Measurements from ENCODE around the gene GLIPR2.
"Not testable (repeated sequence)": the region's sequence is repeated elsewhere in the genome, so short reads cannot be mapped to it uniquely, and the experiment has no call there.

Gene GLIPR2

DNA sequence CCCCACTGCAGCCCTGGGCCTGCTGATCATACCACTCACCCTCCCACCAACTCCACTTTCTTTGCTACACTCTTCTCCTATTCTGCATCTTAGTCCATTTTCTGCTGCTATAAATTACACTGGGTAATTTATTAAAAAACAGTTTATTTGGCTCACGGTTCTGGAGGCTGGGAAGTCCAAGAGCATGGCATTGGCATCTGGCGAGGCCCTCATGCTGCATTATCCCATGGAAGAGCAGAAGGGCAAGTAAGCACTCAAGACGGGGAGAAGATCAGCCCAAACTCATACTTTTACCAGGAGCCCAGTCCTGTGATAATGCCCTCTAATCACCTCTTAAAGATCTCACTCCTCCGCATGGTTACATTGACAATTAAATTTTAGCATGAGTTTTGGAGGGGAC, 9.4 kb downstream of the GLIPR2 start:
- no peak for DNase-seq

DNA sequence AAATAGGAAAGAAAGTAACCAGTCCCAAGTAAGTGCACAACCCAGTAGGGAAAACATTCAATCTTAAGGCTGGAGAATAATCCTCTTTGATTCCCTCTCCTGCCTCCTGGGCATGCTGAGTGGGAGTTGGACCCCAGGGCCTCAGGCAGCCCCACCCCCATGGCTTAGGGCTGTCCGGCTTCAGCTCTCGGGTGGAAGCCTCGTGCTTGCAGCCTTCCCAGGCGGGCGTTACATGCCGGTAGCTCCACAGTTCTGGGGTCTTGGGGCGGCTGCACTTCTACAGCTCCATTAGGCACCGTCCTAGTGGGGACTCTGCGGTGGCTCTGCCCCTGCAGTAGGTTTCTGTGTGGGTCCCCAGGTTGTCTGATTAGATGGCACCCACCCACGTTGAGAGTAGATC, 10.1 kb downstream of the GLIPR2 start:
- no peak for DNase-seq

DNA sequence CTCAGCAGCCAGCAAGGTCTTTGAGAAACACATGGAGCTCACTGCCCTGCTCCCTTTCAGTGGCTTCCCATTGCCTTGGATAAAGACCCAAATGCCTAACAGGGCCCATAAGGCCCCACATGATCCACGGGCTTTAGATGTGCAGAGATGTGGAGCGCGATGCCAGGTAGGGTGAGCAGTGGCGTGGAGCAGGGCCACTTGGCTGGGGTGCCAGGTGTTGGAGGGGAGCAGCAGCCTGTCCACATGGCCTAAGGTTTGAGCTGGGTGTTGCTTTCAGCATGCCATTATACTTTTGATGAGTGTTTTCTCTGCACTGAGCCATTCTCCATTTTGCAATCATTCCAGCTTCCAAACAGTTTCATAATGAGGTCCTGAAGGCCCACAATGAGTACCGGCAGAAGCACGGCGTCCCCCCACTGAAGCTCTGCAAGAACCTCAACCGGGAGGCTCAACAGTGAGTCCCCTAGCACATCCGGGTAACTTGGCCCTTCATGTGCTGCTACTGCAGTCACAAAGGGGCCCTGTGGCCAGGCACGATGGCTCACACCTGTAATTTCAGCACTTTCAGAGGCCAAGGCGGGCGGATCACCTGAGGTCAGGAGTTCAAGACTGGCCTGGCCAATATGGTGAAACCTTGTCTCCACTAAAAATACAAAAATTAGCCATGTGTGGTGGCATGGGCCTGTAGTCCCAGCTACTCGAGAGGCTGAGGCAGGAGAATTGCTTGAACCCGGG, 11.1 kb downstream of the GLIPR2 start:
- DNase-seq: no peak

DNA sequence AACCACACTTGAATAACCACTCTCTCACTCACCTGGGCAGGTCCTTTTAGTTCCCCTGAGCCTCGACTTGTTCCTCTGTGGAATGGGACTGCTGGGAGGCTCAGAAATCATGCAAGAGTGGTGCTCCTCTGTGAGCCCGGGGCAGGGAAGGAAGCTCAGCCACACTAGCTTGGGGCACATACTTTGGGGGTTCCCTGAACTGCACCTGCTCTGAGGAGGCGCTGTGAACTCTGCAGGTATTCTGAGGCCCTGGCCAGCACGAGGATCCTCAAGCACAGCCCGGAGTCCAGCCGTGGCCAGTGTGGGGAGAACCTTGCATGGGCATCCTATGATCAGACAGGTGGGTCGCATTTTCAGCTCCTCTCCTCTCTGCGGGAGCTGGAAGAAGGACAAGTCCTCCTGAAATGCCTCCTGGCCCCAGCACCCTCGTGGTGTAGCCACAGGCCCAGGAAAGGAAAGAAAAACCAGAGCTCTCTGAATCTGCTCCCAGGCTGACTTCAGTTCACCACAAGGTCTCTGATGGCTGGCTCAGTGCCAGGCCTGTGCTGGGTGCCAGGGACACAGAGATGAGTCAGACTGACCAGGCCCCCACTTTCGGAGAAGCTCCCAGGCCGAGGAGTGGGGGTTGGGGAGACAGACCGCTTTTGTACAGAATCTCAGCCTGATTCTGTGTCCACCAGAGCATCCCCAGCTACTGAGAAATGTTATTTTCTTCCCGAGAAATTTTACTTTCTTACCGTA, 11.9 kb downstream of the GLIPR2 start:
- DNase-seq: no peak

DNA sequence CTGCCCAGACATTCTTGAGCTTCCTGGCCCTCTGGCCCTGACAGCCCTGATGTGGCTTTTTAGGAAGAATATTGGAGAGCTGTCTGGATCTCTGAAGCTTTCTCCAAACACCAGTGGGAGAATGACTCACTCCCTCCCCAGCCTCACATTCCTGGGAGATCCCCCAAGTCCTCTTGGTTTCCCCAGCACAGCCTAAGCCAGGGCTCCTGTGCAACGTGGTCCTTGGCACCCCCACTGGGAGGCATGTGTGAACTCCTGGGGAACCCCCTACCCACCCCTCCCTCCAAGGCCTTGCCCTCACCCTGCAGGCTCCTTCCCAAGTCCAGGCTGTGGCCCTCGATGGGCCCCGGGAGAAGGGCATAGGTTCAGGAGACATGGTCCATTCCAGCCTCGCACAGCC, 12.7 kb downstream of the GLIPR2 start:
- no peak for DNase-seq

DNA sequence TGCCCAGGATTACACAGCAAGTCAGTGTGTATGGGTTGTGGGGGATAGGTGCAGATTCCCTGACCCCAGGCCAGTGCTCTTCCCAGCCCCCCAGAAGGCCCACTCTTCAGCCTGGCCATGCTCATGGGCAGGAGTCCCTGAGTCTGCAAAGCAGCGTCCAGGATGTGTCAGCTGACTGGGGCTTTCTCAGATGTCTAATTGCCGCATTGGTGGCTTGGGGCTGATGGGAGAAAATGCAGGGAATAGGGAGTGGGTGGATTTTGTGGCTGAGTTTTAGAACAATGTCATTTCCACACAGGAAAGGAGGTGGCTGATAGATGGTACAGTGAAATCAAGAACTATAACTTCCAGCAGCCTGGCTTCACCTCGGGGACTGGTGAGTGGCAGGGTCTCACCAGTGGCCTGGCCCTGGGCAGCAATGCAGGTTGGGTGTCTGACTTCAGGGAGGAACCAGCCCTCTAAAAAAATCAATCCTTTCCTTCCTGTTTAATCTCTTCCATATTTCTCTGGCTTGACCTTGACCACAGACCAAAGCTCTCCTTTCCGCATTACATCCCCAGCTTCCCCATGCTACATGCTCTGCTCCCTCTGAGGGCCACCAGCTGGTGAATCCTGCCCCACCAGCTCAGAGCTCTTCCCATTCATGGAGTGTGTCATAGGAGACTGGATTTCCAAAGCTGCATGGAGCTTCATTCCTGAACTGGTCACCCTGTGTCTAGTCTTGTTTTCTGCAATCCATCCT, 14.2 kb downstream of the GLIPR2 start:
- DNase-seq: no peak

DNA sequence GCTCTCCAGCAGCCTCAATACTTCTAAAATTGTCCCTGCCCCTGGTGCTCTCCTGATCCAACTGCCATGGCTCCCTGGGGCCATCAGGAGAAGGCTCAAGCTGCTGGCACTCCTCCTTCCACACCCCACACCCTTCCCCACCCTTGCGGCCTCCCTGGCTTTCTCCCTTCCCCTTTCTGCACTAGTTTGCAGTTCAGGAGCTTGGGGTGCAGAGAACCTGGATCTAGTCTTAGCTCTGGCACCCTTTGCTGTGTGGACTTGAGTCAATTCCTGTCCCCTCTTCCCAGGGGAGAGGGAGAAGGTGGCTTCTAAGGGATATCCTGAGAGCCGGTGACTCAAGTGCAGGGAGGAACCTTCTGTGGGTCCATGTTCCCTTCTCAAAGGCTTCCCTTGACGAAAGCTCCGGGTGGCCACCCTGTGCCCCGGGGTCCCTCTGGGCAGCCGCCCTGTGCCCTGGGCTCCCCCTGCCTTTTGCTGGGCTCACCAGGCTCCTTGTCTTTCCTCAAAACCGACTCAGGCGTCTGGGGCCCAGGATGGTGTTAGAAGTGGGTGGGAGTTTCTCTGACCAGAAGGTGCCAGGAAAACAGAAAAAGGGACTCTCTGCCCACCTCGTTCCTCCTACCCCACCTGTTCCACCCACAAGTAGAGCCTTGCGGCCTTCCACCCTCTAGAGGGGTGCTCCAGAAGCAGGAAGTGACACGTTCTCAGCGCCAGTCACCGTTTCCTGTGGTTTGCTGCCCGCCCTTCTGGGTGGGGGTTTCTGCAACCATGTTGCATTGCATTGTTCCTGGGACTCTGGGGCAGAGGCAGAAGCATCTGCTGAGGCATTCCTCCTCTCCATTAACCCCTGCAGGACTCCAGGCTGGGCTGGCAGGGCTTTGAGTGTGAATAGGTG, 15.0 kb downstream of the GLIPR2 start:
- DNase-seq: no peak

DNA sequence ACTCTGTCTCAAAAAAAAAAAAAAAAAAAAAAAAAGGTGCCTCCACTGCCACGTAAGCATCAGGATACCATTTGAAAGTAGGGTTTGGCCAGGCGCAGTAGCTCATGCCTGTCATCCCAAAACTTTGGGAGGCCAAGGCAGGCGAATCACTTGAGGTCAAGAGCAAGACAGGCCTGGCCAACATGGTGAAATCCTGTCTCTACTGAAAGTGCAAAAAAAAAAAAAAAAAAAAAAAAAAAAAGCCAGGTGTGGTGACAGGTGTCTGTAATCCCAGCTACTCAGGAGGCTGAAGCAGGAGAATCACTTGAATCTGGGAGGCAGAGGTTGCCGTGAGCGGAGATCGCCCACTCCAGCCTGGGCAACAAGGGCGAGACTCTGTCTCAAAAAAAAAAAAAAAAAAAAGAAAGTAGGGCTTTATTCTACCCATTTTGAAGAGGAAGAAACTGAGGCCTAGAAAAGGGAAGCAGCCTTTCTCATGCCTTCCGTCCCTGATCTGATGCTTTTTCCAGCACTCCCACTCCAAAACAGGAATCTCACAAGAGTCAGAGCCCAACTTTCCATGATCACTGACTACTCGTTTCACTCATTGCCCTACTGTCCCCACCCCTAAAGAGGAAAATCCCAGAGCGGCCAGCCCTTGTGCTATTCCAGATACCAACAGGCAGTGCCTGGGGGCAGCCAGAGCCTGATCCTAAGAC, 16.4 kb downstream of the GLIPR2 start:
- no peak for DNase-seq

DNA sequence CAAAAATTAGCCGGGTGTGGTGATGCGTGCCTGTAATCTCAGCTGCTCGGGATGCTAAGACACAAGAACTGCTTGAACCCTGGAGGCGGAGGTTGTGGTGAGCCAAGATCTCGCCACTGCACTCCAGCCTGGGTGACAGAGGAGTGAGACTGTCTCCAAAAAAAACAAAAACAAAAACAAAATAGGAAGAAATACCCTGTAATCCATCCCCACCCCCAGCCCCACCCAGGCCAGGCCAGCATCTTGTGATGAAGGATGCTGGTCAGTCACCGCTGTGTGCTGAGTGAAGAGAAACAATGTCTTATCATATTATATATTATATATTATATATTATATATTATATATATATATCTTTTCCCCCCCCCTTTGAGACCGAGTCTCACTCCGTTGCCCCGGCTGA, 17.2 kb downstream of the GLIPR2 start:
- no peak for DNase-seq

DNA sequence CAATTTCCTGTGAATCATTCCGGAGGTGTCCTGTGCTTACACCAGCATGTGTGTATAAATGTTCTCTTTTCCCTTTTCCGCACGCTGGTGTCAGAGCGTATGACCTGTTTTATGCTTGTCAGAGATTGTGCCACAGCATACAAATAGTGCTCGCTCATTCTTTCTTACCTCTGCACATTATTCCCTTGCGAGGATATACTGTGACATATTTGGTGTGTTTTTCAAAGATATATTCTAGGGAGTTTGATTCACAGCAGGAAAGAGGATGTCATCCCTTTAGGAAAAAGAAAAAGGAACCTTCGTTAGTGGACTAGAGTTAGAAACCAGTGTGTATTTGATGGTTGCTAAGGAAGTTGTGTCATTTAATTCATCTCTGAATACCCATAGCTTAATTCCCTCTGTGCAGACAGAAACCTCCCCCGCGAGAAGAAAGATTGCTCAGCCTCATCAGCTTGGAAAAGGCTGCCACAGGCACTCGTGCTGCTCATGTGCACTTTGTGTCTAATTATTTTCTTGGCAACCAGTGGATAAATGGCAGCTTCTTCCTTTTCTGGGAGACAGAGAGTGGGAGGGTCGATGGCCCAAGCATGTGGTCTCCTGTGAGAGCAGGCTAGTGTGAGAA, 17.9 kb downstream of the GLIPR2 start:
- no peak for DNase-seq

DNA sequence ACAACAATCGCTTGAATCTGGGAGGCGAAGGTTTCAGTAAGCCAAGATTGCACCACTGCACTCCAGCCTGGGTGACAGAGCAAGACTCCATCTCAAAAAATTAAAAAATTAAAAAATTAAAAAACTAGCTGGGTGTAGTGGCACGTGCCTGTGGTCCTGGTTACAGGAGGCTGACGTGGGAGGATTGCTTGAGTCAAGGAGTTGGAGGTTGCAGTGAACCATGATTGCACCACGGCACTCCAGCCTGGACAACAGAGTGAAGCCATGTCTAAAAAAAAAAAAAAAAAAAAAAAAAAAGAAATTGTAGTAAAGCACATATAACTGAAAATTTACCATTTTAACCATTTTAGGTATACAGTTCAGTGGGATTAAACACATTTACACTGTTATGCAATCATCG, 19.6 kb downstream of the GLIPR2 start:
- DNase-seq: no peak

DNA sequence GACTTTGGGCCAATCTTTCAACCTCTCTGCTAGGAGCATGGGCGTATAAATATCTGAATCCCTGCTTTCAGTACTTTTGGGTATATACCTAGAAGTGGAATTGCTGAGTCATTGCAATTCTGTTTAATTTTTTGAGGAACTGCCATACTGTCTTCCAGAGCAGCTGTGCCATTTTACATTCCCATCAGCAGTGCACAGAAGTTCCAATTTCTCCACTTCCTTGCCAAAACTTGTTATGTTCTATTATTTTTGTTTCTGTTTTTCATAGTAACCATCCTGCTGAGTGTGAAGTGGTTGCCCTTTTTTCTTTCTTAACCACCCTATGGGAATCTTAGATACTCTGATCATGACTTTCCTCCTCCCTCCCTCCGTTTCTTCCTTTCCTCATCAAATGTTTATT, 21.6 kb downstream of the GLIPR2 start:
- DNase-seq: no peak

DNA sequence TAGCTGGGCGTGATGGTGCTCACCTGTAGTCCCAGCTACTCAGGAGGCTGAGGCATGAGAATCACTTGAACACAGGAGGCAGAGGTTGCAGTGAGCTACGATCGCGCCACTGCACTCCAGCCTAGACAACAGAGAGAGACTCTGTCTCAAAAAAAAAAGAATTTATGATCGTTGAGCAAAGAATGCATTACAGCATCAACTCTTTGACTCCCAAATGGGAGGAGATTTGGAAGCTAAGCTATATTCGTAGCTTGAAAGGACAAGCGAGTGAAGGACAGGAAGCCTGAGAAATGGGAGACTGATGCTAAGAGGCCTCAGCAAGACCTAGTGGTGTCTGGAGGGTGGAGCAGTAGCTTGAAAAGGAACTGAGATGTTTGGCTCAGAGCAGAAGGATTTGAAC, 22.4 kb downstream of the GLIPR2 start:
- no peak for DNase-seq

DNA sequence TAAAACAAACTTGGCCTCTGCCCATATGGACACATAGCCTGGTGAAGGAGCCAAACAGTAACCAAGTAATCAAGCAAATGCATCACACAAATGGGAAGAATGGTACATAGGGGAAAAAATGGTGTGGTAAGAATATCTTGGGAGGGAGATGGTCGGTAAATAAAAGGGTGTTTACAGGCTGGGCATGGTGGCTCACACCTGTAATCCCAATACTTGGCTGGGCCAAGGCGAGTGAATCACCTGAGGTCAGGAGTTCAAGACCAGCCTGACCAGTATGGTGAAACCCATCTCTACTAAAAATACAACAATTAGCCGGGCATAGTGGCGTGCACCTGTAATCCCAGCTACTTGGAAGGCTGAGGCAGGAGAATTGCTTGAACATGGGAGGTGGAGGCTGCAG, 23.0 kb downstream of the GLIPR2 start:
- DNase-seq: not testable (repeated sequence)

DNA sequence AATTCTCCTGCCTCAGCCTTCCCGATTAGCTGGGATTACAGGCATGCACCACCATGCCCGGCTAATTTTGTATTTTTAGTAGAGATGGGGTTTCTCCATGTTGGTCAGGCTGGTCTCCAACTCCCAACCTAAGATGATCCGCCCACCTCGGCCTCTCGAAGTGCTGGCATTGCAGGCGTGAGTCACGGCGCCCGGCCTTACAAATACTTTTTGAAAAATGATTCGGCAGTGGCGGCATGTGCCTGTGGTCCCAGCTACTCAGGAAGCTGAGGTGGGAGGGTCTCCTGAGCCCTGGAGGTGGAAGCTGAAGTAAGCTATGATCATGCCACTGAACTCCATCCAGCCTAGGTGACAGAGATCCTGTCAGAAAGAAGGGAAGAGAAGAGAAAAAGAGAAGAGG, 23.6 kb downstream of the GLIPR2 start:
- not testable (repeated sequence) for DNase-seq

DNA sequence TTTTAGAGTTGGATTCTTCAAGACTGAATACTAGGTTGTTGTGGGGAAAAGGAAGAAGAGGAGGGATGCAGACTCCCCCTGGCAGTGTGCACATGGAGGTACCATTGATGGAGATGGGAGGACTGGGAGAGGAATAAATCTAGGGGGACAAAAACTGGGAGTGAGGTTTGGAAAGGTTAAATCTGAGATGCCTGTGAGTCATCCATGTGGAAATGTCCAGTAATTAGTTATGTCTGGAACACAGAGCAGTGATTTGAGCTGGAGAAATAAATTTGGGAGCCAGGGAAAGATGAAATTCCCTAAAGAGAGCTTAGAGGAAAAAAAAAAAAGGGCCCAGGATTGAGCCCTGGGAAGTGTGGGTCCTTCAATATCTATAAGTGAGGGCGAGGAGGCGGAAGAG, 24.7 kb downstream of the GLIPR2 start:
- no peak for DNase-seq

DNA sequence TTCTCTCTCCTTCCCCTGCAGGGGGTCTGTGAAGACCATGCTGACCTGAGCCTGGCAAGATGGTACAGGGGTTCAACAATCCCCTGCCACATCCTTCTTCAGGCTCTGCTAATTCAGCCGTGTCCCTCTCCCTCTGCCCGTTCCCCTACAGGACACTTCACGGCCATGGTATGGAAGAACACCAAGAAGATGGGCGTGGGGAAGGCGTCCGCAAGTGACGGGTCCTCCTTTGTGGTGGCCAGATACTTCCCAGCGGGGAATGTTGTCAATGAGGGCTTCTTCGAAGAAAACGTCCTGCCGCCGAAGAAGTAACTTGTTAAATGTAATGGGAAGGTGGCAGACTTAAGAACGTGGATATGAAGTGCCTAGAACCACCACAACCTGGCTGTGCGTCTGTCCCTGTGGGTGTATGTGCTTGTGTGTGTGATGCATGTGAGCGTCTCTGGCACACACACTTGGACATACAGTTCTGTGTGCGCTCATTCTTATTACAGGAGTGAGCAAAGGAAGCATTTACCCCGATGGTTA, 25.7 kb downstream of the GLIPR2 start:
- DNase-seq: no peak

DNA sequence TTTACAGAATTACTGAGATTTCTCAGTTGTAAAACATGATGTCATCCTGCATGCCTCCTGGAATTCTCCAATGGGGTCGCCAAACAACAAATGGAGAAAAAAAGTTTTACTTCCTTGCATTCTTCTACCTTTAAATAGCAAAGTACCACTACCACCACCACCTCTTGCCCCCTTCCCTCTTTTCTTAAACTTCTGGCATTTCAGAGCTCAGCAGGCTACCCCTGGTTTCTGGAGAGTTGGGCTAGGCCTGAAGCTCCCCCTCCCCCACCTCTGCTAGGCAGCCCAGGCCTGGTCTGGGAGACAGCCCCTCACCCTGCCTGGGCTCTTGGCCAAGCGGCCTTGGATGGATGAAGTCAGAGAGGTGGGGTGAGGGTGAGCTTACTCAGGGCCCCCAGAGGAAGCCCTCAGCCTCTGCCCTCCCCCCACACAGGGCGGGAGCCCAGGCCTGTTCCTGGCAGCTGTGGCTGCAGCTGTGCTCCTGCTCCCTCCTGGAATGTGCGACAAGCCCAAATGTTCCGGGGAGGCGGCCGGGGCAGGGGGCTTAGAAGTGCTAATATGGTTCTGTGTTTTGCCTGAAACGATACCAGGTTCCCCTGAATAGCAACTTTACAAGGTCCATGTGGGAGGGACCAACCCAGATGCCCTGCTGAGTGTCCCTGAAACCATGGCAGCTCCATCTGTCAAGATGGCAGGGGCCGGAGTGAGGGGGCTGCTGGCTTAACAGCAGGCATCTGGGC, 26.7 kb downstream of the GLIPR2 start:
- DNase-seq: no peak

DNA sequence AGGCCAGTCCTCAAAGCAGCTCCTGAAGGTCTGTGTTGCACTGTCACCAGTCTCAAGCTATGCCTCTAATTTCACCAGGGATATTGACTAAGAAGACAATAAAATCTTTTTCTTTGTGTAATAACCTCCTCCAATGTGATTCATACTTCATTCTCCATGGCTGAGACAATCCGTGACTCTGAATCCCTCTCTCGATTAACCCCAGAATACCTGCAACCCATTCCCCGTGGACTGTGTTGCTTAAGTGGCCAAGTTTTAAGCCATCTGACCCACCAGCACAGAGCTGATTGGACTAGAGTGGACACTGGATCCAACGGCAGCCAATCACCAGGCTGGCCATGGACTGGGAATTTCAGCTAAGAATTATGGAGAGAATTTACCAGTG, 27.2 kb downstream of the GLIPR2 start:
- no peak for DNase-seq

DNA sequence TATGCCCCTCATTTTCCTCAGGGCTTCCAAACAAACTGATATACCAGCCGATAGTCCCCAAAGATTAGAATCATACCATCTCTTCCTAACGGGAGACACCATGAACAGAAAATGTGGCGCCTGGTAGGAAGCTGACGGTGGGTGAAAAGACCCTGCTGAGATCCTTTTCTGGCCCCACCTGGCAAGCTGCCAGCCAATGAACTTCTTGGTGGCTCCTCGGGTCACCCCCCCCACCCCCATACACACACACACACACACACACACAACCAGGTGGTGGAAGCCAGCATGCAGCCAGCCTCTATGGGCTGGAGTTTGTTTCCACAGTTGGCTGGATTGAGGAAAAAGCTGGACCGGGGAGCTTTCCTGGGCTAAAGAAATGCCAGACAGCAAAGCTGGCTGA, 27.8 kb downstream of the GLIPR2 start:
- no peak for DNase-seq

DNA sequence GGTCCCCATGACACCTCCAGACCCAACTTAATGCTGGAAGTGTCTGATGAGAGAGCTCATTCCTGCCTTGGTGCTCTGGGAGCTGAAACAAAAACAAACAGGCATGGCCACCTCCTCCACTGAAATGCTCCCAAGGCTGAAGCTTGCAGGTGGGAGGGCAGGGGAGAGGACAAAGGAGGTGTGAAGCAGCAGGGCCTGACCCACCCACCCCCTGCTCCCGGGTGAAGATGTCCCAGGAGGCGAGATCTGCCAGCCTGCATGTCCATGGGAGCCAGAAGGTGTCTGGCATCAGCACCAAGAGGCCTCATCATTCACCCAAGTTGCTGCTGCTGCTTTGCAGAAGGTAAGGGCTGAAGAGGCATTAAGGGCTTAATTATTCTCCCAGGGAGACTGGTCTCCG, 28.5 kb downstream of the GLIPR2 start:
- no peak for DNase-seq

Data from NCI-H2081 treated with DMSO at 0.1 percent for 48 hours (cell line).